HS-27A (cell line): ENCODE measurements around the gene ZFPL1.

Experiments used
- DNase-seq: peaks from one replicate; pipeline ENCODE4 v3.0.0-alpha.2; 2012; ENCODE audit warnings: low read depth, missing footprints

The ZFPL1 gene

DNA sequence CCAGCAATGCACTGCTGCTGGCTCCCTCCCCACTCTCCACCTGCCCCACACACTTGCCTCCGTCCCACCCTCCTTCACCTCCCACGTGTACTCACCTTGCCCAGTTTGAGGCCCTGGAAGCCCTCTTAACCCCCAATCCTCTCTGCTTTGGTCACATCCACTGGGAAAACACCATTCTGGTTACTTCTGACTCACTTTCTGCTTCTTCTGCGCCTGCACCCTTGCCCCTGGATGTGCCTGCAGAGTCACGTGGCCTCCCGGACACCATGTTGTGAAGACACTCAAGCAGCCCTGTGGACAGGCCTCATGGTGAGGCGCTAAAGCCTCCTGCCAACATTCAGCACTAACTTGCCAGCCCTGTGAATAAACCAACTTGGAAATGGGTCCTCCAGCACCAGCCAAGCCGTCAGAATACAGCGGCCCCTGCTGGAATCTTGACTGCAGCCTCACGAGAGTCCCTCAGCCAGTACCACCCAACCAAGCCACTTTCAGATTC is 23.1 kb upstream of the ZFPL1 start:
- DNase-seq = no peak

DNA sequence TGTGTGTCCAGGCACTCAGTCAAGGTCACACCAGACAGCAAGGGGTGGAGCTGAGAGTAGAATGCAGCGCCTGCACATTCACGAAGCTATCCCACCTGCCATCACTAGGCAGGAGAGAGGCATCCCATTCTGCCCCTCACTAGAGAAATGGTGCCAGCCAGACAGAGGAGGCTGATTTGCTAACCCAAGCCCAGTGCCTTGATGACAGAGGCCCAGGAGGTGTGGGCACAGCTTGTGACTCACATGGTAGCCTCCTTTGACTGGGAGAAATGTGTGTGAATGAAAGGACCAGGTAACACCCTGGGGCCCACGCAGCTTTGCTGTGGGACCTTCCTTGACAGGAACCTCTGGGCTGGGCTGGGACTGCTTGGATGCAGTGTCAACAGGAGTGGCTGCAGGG is 20.5 kb upstream of the ZFPL1 start:
- no peak for DNase-seq

DNA sequence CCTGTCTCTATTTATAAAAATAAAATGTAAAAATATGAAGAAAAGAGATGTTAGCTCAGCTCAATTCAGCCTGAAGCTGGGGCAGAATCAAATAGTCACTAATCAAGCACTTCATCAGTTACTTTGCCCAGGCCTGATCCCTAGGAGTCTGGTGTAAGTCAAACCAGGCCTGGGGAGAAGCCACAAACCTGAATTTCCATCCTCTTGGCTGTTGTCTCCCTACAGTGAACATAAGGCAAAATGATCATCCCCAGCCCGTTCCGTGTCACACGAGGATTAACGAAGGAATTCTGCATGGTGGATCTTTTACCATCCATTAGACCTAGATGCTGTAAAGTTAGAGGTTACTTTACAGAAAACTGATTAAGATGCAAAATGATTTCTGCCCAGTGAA is 19.2 kb upstream of the ZFPL1 start:
- DNase-seq = no peak

DNA sequence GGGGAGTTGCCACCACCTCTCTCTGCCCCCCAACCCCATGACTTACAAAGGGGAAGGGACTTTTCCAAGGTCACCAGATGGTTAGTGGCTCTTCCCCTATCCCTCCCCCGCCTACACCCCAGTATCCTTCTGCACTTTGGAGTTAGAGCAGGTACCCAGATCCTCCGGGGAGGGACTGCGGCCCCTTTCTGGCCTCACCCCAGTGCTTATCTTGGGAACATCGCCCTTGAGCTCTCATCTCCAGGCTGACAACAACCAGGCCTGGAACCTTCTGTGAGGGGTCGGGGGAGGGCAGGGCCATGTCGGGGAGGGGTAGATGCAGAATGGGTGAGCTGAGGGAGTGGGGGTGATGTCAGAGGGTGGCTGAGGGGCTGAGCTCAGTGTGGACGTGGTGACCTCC is 18.2 kb upstream of the ZFPL1 start:
- DNase-seq = no peak

DNA sequence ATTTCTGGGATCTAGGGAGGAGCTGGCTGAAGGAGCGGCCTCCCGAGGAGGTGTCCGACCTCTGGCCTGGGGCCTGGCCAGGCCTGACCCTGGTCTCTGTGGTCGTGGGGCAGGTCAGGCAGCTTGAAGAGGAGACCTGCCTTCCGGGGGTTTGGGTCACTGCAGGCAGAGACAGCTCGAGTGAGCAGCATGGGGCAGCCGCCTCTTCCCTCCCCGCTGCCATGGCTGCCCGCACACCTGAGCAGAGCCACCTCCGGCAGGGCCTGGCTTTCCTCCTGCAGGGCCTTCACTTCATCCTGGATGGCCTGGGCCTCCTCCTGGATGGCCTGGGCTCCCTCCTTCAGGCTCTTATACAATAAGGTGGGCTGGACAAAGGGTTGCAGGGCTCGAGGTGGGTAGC is 17.7 kb upstream of the ZFPL1 start:
- DNase-seq = no peak

DNA sequence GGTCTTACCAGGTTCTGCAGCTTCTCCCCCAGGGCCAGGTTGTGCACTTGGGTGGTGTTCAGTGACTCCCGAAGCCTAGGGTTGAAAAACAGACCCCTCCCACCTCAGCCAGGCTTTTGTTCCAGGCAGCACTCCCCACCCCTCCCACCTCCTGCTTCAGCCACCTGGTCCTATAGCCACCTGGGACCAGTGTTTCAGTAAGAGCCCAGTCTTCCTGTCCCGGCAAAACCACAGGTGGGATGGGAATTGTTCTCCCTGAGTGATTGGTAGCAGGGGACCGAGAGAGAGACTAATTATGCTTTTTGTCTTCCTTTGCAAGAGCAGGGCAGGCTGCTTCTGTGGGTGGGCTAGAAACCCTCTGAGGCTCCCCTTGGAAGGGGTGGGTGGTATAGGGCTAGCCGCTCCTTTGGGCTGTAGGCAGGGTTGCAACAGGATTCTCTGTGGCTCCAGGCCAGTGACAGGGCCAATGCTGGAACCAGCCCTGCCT is 17.2 kb upstream of the ZFPL1 start:
- DNase-seq = no peak

DNA sequence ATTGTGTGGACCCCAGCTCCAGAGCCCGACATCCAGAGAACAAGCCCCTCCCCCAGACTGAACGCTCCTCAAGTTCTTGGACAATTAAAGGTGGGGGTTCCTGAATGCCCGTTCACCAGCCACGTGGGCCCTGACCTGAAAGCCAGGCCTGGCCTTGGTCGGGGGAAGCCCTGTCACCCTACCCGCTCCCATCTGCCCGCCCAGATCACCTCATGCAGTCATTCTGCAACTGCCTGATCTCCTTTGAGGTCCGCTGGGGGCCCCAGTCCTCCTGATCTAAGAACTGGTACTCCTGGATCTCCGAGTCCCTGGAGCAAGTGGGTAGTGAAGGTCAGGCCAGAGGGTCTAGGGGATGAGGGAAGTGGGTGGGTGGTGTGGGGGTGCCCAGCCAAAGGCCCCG is 16.6 kb upstream of the ZFPL1 start:
- DNase-seq = no peak

DNA sequence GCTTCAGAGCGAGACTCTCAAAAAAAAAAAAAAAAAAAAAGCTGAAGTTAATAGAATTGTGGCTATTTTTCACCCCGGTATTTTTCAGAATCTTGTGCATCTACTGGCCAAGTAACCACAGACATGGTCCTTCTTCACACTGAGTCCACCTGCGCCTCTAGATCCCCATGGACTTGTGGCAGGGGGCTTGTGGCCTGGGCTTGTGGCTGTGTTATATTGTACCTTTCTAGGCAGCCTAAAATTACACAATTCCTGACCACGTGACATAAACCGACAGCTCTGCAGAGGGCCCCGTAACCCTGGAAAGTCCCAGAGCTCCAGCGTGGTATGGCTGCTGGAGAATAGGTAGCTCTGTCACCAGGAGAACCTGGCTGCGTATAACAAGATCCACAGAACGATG is 14.8 kb upstream of the ZFPL1 start:
- no peak for DNase-seq

DNA sequence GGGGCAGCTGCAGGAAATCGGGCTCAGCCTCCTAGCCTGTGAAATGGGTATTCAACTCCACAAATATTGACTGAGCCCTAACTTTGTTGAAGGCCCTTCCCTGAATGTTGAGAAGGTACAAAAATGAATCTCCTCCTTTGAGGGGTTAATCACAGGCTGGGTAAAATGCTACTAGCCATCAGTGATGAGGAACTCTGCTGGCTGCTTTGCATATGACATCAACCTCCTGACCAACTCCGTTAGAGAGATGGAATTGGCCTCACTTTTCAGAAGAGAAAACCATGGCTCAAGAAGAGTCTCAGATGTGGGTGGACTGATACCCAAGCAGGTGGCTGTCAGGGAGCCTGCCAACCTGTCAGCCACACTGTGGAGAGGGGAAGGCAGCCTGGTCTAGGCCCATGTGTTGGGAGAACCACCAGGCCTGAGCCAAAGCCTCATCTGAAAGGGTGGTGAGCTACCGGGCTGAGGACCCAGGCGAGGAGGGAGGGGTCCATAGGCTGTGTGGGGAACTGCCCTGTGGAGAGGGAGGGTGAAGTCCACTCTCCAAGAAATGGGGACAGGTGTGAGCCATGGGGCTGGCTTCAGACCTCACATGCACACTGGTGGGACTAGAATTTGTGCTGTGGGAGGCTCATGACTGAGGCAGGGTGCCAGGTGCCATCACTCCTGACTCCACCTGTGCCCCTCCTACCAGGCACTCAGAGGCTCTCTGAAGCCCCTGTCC is 12.0 kb upstream of the ZFPL1 start:
- DNase-seq = no peak

DNA sequence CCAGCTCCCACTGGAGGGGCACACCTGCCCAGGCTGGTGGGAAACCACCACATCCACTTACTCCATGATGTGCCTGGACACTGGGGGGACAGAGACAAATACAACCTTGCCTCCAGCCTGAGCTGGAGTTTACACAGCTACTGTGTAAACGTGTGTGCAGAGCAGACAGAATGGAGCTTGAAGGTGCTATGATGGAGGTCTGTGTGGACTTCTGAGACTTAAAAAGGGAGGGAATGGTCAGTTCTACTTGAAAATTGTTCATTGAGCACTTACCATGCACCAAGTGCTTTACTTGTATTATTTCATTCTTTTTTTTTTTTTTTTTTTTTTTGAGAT is 11.4 kb upstream of the ZFPL1 start:
- DNase-seq = no peak

DNA sequence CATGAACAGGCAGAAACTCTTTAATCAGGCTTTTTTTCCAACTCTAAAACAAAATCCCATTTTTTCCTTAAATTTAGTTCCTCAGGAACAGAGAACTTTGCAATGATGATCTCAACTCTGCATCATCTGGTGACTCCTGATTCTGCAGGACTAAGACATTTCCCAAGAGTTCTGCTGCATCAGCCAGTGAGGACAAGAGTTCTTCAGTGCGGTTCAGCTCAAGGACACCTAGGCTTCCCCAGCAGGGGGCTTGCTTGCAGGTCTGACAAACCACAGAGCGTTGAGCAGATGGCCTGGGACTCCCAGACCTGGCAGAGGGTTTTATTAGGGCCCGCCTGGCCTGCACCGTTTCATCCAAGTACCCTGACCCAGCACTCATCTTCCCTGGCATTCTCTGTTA is 6.6 kb upstream of the ZFPL1 start:
- no peak for DNase-seq

DNA sequence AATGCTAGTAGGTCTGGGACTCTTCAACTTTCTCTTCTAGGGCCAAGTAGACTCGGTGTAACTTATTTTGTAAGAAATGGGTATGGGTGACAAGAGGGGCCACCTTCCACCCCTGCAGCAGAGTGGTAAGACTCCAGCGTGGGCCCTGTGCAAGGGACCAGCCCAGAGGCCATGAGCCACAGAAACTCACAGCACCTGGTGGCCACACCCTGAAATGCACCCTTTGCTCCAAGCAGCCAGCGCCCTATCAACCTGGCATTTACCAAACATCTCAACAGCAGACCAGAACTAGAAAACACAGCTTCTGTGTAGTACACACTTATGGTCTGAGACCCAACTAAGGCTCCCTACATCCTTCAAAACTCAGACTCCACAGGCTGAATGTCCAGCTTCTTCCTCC is 5.9 kb upstream of the ZFPL1 start:
- DNase-seq = no peak

DNA sequence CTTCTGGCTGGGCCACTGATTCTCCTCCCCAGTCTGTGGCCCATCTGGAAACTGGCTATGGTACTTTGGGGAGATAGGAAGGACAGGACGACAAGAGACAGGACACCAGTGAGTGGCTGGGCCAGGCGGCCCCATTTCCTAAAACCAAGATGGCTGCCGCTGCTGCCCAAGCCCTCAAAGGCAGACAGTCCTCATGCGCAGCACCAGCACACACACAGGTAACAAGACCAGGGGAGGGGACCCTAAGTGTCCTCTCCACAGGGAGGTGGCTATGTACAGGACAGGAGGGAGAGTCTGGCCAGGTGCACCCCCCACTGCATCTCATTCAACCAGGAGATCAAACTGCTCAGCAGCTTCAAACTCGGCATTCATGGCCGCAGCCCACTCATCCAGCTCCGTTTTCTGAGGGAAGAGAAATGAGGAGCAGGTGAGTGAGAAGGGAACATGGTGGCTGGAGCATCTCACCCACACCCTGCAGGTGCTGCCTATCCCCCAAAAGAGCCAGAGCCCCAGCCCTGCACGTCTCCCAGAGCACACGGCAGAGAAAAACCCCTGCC is 5.2 kb upstream of the ZFPL1 start:
- no peak for DNase-seq

DNA sequence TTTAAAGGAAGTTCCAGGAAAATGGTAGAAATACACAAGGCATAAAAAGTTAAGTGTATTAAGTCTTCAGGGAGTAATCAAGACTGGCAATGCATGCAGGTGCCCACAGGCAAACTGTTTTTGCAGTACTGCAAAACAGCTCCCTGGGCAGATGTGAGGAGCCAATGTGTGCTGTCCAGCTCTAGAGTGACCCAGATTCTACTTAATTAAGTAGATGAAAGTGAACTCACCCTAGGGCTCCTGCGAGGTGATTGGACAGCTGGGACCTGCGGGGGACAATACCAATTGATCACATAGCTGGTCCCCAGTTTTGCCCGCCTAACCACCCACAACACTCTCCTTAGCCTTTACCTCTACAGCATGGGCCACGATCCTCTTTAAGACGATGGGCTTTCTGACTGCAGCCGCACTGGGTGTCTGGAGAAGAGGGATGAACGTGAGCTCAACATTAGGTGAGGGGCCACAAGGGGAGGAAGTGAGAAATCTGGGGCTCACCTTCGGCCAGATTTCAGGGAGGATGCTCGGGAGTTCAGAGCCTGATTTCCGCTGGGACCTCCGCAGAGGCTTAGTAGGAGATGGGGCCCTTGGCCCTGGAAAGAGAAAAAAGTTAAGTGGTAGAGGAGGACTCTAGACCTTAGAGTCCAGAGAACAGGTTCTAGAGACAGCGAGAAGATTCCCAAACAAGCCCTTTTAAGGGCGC is 738 bp upstream of the ZFPL1 start:
- no peak for DNase-seq

DNA sequence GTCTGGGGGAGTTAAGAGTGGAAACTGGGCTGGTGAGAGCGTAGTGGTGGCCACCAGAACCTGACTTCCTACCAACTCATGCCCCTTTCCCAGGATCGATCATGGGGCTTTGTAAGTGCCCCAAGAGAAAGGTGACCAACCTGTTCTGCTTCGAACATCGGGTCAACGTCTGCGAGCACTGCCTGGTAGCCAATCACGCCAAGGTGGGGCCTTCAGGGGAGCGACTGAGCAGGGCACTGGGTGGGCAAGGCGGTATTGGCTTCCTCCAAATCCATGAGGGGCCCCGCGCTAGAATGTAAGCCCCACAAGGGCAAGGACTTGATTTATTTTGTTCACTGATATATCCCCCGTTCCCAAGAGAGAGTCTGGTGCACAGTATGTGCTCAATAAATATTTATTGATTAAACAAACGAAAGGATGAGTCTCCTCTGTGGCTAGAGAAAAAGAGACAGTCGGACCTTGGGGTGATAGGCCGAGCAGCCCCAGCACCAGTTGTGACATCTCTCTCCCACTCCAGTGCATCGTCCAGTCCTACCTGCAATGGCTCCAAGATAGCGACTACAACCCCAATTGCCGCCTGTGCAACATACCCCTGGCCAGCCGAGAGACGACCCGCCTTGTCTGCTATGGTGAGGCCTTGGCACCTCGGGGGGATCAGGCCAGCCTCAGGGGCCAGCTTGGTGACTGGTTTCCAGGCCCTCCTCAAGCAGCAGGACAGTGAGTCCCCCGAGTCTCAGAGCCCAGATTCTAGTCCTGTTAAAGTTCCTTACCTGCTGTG is 765 bp downstream of the ZFPL1 start:
- DNase-seq = no peak

DNA sequence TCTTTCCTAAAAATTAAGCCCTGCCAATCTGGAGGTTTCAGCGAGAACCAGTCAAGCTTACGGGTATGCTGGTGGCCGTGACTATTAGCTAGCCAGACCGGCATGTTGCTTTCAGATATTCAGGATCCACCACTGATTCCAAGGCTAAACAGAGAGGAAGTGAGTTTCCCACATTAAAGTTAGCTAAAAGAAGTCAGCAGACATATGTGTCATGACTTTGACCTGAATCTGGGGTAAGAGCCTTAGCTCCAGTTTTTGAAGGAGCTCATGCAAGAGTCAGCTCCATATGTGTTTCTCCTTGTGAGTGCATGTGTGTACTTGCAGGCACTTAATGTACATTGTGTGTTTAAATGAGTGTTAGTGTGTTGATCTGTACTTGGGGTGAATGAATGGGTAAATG is 1.4 kb downstream of the ZFPL1 start:
- DNase-seq = no peak

DNA sequence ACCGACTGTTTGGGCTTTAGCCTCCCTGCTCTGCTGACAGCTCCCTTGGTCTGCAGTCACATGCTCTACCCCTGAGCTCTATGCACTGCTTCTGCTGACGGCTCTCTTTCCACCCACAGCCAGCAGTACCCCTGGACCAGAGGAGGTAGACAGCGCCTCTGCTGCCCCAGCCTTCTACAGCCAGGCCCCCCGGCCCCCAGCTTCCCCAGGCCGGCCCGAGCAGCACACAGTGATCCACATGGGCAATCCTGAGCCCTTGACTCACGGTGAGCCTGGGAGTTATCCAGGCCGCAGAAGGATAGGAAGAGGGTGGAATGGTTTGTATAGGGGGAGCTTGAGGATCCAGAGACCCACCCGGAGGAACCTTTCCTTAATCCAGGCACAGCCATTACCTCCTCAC is 2.8 kb downstream of the ZFPL1 start:
- no peak for DNase-seq

DNA sequence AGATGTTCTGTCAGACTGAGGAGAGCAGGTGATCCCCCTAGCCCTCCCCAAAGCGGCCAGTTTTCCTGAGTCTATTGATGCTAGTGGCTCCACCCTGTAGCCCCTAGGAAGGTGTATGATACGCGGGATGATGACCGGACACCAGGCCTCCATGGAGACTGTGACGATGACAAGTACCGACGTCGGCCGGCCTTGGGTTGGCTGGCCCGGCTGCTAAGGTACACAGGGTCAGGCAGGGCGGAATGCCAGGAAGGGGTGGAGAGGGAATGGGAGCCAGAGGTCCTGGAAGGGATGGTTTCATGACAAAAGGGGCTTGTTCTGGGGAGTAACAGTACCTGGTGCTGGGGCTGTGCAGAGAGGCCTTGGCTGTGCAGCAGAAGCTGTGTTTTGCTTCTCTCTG is 3.2 kb downstream of the ZFPL1 start:
- DNase-seq = no peak

DNA sequence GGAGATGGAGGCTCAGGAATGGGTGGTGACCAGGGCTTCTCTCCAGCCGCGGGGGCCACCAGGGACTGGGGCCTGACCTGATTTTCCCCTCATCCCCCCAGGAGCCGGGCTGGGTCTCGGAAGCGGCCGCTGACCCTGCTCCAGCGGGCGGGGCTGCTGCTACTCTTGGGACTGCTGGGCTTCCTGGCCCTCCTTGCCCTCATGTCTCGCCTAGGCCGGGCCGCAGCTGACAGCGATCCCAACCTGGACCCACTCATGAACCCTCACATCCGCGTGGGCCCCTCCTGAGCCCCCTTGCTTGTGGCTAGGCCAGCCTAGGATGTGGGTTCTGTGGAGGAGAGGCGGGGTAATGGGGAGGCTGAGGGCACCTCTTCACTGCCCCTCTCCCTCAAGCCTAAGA is 3.8 kb downstream of the ZFPL1 start:
- no peak for DNase-seq

DNA sequence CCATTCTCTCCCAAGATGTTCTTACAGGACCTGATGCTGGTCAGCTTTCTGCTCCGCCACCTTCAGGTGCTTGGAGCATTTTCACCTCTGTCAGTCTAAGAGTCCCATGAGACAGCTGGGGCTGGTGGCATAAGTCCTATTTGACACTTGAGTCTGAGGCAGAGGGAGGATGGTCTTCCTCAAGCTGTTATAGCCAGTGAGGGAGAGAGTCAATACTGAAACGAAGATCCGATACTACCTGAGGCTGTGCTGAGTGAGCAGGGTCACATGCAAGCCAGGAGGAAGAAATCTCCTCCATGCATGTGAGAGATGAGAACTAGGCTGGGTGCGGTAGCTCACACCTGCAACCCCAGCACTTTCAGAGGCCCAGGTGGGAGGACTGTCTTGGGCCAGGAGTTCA is 5.6 kb downstream of the ZFPL1 start:
- DNase-seq = no peak

DNA sequence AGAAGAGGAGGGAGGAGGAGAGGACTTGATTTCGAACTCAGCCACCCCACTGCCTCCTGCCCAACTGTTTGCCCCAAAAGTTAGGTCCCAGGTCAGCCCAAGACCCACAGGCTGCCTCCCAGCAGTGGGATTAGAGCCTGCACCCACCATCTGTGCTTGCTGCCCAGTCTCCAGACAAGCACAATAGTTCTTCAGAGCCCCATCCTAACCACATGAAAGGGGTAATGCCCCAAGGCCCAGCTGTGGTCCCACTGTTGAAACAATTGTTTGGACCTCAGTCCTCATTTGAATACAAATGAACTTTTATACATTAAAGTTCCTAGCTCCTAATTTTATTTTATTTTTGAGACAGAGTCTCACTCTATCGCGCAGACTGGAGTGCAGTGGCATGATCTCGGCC is 6.6 kb downstream of the ZFPL1 start:
- no peak for DNase-seq

DNA sequence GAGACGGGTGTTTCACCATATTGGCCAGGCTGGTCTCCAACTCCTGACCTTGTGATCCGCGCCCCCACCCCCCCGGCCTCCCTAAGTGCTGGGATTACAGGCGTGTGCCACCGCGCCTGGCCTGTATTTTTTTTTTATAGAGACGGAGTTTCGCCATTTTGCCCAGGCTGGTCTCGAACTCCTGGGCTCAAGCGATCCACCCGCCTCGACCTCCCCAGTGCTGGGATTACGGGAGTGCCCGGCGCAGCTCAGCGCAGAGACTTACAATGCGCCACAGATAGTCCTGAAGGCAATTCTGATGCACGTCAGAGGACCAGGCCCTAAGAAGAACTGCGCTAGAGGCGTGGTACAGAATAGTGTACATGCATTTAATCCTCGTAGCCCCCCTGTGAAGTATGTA is 11.4 kb downstream of the ZFPL1 start:
- no peak for DNase-seq
